Fibroblast of skin of left biceps (primary cell): Measurements from ENCODE around the gene NXPH1.

Experiments used
- DNase-seq, 2 experiments: peaks; one replicate each; pipeline ENCODE4 v3.0.0-alpha.2; 2013; ENCODE audit warnings: low read depth in 2 of 2

Gene NXPH1

DNA sequence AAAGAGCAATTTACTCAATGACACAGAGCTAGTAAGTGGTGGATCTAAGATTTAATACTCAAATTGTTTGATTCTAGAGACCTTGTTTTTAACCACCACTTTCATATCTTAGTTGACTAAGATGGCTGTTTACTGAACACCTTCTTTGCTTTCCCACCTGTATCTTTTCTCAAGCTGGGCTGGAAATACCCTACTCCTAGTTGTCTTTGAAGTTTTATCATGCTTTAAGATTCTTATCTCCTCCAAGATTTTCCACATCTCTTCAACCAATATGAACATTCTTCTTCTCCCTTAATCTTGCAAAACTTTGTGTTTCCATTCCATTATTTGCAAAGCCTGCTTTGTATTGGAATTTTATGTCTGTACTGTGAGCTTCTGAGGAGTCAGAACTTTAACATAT, 157.9 kb downstream of the NXPH1 start:
- no peak for DNase-seq

GRCh38 chr7:8592167-8592566, 158.8 kb downstream of the NXPH1 start:
- no peak for DNase-seq

DNA sequence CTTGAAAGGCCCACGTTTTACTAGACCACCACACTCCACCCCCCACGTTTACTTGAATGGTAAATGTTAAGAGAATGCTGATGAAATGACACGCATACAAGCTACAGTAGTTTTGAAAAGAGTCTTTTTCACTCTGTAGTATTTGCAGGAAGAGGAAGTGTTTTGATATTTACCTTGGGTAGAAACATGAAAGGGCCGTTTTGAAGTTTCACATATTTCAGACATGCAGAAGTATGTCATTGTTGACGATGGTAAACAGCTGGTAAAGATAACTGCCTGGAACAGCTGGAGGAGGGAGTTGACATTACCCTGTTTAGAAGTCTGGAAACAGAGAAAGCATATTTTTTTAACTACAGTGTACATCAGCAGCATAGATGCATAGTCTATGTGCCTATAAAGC, 160.7 kb downstream of the NXPH1 start:
- no peak for DNase-seq

GRCh38 chr7:8597565-8597964, 164.2 kb downstream of the NXPH1 start:
- no peak for DNase-seq

DNA sequence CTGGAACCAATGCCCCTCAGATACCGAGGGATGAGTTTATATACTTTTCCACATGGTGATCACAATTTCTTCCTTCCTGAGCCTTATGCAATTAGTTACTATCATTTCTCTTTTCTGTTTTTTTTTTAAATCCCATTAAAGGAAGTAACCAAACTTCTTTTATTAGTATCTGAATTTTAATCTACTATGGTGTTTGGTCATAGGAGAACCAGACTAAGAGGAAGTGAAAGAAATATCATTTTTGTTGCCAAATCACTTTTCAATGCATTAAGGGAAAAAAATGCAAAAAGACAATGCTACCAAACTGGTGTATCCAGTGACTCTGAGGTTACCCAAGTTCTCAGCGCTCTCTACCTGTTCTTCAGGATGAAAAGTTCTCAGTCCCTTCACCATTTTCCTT, 167.7 kb downstream of the NXPH1 start:
- DNase-seq, result no peak

GRCh38 chr7:8605221-8605620, 171.8 kb downstream of the NXPH1 start:
- DNase-seq, result no peak

DNA sequence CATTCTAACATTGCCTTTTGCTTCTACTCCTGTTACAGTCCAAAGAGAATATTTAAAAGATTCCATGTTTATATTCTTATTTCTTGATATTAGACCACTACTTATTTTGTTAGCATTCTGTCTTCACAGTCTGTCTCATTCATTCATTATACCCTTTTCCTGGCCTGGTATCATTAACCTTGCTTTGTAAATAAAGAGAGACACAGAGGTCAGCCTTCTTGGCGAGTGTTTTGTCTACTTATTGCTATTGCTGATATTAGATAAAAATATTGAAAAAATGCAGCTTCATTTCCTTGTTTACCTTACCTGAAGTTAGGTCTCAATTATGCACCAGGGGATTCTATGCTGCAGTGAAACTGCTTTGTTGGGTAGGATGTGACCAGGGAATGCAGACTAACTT, 179.2 kb downstream of the NXPH1 start:
- no peak for DNase-seq

DNA sequence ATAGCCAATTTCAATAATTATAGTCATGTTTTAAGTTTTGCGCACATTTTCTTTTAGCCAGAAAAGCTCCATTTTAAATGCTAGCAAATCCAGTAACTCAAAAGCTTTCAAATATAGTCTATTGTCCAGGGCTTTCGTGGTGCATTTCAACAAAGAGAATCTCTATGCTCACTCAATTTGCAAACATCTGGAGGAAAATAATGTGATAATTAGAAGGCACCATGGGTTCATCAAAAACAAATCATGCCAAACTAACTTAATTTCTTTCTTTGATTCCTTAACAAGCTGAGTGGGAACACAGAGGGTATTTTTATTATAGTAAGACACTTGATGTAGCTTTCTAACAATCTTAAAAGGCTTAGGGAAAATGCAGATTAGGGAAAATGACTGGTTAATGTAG, 179.8 kb downstream of the NXPH1 start:
- no peak for DNase-seq

- DNase-seq, result no peak
Observed at GRCh38 chr7:8615019-8615418, 181.6 kb downstream of the NXPH1 start.

- DNase-seq, result no peak
Observed at GRCh38 chr7:8618441-8619070, 185.1 kb downstream of the NXPH1 start.

DNA sequence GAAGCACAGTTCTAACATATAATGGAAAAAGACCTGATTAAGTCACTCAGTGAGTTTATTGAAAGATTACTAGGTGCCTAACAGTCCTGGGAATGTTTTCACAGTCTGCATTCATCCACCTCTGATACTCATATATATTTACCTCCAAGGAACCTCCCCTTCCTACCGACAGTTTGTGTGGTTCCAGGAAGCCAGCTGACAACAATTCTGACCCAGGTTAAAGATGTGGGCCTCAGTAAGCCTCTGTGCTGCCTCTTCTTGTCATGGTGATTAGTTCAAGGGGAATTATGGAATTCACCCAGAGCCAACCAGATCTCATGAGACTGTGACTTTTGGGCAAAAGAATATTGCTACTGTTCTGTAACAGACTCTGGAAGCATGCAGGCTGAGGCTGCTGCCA, 186.8 kb downstream of the NXPH1 start:
- no peak for DNase-seq

- DNase-seq, result no peak
Observed at GRCh38 chr7:8625612-8626011, 192.2 kb downstream of the NXPH1 start.

- no peak for DNase-seq
Observed at GRCh38 chr7:8627325-8627724, 193.9 kb downstream of the NXPH1 start.

GRCh38 chr7:8628656-8629055, 195.2 kb downstream of the NXPH1 start:
- no peak for DNase-seq

GRCh38 chr7:8629504-8629903, 196.1 kb downstream of the NXPH1 start:
- no peak for DNase-seq

DNA sequence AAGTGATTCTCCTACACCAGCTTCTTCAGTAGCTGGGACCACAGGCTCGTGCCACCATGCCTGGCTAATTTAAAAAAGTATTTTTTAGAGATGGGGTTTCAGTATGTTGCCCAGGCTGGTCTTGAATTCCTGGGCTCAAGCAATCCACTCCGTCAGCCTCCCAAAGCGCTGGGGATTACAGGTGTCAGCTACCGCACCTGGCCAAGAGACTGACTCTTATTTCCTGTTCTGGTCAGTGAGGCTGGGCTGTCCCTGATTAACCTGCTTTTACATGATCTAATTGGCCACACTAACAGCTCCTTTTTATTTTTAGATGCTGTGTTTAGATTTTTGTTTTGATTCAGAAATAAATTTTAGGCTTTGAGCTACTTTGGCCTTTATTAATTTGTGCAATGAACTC, 203.9 kb downstream of the NXPH1 start:
- no peak for DNase-seq

DNA sequence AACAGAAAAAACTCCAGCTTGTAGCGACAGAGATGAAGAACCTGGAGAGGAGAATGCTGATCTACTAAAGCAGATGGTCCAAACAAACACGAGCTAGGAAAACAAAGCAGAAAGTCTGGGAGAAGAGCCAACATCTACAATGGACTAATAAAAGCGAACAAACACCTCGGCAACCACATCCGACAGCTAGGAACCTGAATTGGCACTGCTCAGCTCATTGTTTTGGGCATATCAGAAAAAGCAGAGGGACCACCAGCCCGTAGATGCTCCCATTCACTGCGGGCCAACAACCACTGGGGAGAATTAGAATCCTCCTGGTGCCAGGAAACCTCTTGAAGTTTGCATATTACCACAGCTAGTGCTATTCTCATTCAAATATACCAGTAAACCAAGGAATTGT, 204.7 kb downstream of the NXPH1 start:
- DNase-seq, result no peak

DNA sequence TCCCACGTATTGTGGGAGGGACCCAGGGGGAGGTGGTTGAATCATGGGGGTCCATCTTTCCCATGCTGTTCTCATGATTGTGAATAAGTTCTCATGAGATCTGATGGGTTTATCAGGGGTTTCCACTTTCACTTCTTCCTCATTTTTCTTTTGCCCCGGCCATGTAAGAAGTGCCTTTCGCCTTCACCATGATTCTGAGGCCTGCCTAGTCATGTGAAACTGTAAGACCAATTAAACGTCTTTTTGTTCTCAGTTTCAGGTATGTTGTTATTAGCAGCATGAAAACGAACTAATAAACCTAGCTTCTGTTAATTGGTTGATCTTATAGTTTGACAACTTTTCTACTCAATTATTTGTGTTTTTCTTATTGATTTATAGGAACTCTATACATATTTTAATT, 206.3 kb downstream of the NXPH1 start:
- no peak for DNase-seq

GRCh38 chr7:8640671-8641070, 207.3 kb downstream of the NXPH1 start:
- DNase-seq, result no peak

- DNase-seq, result no peak
Observed at GRCh38 chr7:8668627-8669500, 235.5 kb downstream of the NXPH1 start.

GRCh38 chr7:8669501-8669851, 236.1 kb downstream of the NXPH1 start:
- DNase-seq, result no peak

- DNase-seq, result no peak
Observed at GRCh38 chr7:8684426-8684825, 251.0 kb downstream of the NXPH1 start.

GRCh38 chr7:8699875-8700624, 266.6 kb downstream of the NXPH1 start:
- no peak for DNase-seq
